GM19455 (cell line): ENCODE data around the gene SUMF1.
A peak's percentile ranks its signal among the peaks of the same experiment; 100 is the strongest.

Source experiments
- ATAC-seq: cut with Tn5 transposase; IDR thresholded peaks from one replicate; pipeline ENCODE4 v1.9.1; 2021; ENCODE audit not compliant: unreplicated experiment

Gene SUMF1

DNA sequence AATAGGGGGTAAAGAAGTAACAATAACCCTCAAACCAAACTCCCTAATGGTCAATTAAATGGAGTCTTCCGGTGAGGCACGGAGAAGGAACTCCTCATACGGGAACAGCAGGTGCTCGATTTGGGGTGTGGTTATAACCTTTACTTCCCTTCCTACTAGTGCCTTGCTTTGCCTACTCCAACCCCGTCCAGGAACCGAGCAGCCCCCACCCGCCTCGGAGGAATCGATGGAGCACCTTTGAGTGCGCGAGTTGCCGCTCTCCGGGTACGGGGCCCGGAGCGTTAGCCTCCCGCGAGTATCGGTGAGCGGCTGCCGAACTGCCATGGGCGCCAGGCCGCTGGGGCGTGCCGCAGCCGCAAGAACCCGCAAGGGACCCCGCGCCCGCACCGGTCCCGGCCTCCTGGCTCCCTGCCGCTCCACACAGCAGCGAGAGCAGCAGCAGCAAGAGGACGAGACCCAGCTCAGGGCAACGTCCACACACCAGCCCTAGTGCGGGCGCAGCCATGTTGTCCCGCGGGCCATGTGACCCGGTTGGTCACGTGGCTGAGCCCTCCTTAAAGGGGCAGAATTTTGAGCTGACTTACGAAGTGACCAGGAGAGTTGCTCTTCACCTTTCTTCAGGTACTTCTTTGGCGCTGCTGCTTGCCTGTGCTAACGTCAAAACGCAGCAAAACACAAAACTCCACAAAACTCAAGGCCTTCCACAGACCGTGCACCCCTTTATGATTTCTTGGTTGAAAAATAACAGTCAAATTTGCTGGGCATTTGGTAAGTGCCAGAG lies at the start of gene SUMF1:
SUMF1 (minus strand) TSS at position 529 of the 781 bp plus-strand sequence; CDS start at position 505, 24 bp downstream.
- peak; percentile 100 for ATAC-seq

DNA sequence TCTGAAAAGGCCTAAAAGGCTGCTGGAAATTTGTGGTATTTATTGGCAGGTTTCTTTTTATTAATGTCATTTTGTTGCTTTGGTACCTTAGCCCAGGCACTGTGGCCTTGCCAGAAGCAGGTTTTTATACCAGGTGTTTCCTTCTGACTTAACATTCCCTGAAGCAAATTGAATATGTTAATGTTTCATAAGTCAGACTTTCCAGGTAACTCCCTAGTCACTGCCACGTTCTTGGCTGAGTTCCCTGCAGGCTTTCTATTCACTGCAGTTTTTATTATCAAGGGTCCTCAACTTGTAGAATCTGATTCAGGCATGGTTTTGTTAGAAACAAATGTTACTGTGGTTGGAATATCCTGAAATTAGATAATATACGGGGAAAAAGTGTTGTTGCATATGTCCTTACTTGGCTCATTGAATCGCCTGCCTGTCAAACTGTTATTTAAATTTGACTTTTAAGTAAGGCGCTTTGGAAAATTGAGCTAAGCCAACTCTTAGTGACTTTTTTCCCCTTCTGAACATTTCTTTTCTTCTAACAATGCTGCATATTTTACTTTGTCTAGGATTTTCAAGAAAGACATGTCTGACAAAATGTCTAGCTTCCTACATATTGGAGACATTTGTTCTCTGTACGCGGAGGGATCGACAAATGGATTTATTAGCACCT lies 49.0 kb upstream of the SUMF1 start:
- no peak for ATAC-seq

DNA sequence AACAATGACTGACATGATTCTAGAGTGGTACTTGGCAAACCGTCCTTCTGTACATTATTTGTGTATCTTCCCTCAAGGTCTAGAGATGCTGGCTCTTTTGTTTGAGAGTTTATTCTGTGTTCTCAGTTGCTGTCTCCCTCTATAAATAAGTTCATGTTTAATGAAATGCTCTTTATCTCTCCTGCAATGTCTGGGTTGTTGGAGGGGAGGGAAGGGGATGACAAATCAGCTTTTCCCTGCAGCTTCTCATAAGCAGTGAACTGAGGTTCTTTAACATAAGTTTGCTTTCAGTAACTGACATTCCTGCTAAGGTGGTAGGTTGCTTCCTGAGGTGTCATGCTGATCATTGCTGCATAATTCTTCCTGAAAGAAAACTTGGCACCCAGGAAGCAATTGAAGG lies 47.8 kb upstream of the SUMF1 start:
- ATAC-seq: no peak

DNA sequence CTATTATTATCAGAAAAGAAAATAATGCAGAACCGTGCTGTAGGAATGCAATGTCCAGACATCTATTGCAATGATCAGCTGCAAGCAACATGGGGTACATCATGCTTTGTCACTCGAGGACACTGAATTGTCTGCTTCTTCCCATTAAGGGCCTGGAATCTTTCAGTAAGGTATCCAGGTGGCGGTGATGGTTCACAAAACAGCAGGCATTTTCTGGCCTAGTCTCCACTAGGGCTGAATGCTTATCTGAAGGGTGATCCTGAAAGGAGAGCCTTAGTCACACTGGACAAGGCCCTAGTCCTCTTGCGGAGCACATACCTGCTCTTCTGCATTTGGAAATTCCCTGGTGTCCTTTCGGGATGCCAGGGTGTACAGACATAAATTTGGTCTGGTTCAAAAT lies 47.3 kb upstream of the SUMF1 start:
- no peak for ATAC-seq

DNA sequence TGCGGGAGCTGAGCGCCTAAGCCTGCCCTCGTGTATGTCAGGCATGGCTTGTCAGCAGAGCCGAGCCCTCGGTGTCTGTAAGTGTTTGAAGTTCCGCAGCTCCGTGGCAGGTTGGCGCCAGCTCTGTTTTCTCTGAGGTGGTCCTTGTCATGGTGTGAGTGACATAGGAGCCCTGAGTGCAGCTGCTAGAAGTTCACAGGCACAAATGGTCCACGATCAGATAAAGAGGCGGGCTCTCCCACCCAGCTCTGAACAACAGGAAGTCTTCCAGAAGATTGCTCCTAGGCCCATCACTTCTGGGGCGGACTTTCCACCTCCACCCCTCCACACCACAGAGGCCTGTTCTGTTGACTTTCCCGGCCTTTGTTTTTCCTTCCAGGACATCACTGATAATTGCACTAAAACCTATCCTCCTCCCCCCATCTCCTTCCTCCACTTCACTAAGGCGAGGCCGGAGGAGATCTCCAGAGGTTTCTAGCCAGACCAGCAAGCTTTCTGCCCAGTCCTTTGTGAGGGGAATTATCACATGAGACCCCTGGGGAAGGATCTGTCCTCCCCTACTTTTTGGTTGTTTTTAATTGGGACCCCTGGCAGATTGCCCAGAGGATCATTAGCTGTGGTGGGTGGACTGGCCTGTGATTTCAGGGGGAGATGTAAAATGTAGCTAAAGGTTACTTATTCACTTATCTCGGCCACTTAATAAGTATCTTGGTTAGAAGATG lies 46.0 kb upstream of the SUMF1 start:
- ATAC-seq: no peak

DNA sequence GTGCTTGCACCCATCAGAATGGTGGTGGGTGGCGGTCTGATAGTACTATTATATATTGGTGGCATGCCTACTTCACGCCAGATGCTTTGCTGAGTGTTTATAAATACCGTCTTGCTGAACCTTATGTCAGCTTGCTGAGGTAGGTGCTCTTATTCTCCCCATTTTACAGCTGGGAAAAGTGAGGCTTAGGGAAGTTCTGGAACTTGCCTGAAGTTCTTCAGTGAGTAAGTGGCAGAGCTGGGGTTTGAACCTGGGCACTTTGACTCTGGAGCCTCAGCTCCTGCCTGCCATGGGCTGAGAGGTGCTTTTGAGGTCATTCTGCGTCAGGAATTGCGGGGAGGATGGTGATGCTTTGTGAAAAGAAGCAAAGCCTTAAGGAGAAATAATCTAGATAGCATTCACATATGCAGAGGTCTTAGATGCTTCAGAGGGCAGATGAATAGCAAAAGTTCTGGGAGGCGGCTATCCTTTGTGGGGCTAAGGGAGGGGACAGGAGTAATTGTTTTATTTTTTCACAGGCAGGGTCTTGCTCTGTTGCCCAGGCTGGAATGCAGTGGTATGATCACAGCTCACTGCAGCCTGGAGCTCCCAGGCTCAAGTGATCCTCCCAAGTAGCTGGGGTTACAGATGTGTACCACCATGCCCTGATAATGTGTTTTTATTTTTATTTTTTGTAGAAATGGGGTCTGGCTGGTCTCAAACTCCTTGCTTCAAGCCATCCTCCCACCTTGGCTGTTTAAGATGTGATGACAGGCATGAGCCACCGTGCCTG lies 44.6 kb upstream of the SUMF1 start:
- no peak for ATAC-seq

DNA sequence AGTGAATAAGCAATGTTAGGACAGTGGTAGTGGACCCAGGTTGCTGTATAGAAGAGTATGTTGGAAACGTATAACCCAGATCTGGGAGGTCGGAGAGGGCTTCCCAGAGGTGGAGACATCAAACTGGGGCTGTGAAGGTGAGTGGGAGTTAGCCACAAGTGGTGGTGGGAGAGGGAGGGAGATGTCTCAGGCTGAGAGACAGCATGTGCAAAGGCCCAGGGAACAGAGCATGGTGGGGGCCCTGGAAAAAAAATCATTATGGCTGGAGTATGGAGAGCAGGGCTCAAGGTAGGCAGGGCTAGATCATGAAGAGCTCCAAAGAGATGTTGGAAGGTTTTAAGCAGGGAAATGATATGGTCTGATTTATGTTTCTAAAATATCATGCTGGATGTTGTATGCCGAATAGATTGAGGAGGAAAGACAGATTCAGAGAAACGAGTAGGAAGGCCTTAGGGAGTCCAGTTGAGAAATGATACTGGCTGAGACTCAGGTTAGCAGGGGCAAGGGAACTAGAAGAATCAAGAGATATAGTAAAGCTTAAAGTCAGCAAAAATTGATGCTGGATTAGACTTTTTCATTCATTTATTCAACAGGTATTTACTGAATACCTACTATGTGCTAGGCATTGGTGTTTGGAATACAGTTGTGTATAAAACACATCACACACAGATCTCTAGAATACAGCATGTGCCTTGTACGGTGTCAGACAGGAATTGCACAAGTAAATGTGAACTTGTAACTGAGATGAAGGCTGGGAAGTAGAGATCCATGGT lies 43.1 kb upstream of the SUMF1 start:
- no peak for ATAC-seq

DNA sequence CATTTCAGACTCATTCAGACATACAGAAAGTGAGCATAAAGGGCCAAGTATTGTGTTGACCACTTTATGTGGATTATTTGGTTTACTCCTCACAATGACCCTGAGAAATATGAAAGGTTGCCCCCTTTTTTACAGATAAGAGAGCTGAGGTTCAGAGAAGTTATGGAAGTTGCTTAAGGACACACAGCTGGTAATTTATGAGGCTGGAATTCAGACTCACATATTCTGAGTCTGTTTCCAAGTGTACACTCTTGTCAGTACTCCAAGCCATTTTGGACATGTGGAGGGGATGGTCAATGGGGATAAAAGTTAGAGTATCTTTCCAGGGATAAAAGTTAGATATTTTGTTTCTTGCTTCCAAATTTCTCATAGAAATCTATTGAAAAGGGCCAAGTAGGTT lies 42.0 kb upstream of the SUMF1 start:
- no peak for ATAC-seq

DNA sequence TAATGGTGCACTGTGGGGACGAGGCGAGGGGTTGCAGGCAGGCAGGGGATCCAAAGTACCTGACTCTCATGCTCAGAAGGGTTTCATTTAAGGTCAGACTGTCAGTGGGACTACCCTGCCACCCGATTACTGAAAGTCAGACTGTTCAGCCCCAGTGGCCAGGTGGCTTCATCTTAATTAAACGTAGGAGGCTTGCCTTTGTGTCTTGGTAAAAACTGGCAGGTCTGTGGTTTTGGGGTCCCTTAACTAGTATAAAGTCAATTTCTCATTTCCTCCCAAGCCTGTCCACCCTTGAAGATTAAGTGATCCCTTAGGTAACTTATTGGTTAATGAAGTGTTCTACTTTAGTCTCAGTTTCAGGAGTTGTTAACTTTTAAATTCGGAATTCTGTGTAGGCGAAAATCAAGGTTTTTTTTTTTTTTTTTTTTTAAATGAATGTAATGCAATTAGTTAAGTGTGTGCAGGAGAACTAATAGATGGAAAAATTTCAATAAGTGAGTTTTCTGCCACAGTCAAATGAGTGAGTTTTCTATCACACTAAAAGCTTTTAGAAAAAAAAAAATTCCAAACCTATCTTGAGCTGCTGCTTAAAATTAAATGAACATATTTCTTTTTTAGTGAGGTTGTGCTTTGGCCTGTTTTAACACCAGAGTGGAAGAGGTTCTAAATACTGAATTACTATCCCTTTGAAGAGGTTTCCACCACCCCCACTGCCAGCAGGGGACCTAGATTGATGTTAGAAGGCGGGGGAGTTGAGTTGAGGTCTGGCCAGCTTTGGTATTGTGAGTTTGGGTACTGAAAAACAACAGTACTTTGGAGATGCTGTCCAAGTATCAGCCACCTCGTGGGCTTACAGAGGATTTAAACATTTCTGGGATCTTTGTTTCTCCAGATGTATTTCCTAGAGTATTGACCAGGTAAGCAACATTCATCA lies 41.2 kb upstream of the SUMF1 start:
- peak; percentile 65 for ATAC-seq

DNA sequence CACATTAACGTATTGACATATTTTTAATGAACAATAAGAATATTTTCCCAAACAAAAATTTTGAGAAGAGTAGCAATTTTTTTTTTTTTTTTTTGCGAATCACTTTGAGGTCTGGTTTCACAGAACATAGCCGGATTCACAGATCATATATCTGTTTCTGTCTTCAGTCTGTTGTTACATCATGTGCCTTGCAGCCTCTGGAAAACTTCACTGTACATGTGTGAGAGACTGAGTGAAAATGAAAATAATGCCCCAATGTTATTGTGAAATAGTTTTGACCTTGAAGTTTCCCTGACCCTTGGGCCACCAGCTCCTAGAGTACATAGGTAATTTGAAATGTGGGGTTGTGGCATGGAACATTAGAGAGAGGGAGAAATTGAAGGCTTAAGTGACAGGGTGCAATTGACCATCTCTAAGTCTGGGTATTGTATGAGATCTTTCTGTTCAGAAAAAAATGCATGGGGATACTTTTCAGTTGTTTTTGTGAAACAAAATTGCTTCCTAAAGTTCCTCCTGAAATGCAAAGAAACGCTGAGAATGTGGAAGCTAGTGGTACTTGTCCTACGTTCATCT lies 40.0 kb upstream of the SUMF1 start:
- ATAC-seq: no peak

DNA sequence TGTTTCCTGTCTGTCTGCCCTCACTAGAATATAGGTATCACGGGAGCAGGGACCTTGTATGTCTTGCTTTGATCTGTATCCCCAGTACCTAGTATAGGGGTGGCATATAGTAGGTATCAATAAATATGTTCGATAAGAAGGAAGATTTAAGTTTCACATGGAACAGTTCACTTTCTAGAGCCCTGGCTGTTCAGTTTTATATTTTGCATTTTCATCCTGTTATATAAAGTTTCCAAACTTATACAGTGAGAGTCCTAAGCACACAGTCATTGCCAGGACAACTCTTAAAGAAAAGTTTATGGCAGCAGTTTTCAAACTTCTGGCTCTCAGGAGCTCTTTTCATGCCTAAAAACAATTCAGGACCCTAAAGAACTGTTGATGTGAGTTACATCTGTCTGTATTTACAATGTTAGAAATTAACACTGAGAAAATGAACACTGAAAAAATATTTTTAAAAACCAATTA lies 39.5 kb upstream of the SUMF1 start:
- ATAC-seq: no peak

DNA sequence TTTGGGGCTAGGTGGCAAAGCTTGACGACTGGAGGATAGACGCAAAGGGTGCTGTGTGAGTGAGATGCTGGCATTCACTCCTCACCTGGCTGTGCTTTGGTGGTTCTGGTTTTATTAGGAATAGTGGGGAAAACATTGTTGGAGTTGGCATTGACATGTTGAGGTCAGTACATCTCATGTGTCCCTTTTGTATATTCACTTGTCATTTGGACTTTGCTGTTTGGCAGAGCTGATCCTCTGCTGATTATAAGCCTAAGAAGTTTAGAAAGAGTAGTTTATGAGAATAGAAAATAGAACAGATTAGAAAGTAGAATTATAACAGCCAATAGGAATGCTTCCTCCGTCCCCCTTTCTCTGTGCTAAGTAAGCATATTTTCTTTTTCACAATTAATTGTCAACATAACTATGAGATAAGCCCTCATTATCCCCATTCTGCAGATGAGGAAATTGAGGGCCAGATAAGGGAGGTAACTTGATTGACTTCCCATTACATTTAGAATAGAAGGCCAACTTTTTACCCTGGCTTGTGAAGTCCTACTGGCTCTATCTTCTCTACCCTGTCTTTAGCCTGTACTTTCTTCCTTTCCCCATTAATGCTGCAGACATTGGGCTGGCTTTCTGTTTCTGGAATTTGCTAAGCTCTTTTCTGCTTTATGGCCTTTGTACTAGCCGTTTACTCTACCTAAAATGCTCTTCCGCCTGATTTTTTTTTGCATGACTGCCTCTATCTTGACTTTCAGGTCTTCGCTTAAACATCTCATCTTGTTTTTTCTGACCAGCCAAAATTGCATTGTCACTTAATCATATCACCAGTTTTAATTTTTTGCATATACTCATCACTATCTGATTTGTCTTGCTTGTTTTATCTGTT lies 38.9 kb upstream of the SUMF1 start:
- ATAC-seq: no peak

DNA sequence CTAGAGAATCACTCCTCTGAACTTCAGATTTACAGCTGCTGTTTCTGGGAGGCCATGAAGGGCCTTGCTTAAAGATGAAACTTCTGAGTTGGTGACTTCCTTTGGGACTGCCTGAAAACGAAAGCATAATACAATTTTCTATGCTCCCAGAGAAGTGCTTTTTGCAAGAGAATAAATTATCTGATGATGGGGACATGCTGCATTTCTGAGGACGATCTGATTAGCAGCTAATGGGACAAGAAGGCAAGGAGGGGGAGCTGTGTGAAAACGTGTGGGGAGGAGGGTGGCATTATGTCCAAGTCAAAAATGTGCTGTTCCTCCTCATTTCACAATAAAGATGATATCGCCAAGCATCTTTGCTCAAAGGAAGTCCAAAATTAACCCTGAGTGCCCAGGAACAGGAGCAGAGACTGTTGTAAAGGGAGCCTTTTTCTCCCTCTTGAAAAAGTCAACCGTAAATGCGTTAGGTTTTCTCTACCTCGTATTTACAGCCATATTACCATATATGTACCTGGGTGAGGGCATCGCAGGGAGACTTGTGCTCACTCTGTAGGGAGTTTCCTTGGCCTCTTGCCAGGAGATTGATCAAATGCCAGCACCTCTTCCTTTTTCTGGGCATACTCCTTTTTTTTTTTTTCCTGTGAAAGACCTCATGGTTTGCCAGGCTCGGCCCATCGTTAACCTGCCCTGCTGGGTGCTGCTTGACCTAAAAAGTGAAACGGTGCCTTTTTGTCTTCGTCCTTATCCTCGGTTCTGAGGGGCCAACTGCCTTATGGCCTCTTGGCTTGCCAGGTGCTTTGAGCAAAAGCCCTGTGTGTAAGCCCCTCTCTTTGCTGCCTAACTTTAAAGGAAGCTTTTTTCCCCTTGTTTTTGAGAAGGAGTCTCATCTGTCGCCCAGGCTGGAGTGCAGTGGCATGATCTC lies 37.5 kb upstream of the SUMF1 start:
- ATAC-seq: no peak

DNA sequence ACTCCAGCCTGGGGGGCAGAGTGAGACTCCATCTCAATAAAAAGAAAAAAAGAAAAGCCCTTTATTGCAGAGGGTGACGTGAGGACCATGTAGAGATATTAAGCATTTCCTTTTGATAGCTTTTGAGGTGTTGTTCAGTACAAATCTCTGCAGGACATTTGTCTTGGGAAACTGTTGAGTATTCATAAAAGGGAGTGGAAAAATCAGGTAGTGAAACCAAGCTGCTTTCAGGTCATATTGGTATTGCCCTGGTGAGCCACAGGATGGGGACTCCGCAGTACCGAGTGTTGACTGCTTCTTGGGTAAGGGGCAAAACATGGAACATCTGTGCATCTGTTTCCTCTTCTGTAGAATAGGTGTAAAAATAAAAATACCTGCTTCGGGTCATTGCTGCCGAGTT lies 36.0 kb upstream of the SUMF1 start:
- ATAC-seq: peak; percentile 45

DNA sequence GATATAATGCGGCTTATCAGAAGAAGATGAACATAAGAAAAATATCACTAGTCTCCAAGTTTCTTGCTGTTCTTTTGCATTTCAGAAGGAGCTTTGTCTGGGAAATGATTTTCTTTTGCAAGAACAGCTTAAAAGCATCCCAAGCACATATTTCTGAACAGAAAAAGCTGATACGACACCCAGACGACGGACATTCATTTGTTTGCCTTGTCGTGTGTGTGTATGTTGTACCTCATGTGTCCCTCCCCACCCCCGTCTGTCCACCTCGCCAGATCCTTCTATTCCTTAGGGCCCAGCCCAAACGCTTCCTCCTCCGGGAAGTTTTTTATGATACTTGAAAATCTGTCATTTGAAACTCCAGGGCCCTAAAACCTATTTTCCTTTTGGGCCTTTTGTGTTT lies 34.9 kb upstream of the SUMF1 start:
- ATAC-seq: no peak

DNA sequence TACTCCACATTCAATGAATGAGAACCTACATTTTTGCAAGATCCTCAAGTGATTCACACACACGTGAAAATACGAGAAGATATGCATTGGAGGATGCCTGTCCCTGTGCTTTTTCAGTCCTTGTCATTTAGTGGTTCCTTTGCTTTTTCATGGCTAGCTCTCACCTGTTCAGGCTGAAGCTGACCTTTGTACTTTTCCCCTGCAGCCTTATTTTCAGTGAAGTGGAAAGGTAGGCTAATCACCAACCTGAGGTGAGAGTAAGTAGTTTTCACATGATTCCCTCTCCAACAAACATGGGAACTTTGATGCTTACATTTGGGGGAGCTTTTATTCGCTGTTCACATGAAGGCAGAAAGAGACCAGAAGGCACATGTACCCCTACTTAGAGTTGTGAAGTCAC lies 34.4 kb upstream of the SUMF1 start:
- ATAC-seq: no peak

DNA sequence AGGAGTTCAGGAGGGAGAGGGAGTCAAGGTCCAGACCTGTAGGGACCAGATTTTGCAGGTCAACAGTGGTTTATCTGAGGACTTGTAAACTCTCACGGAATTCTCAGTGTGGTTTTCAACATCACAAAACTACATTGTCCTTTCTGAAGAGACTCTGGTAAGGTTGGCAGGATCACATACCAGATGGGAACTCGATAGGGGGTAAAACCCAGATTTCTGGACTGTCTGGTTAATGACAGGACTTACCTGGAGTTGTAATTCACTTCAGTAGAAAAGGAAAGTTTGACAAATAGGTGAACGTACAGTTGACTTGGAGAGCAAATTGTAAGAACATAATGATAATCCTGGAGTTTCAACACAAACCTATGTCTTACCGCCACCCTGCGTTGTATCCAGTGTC lies 31.4 kb upstream of the SUMF1 start:
- ATAC-seq: no peak
